Mesenteric fat pad (tissue), 1 donor: ENCODE measurements around the gene MIPOL1. TPM values are rescaled to one million over a fixed set of nuclear protein-coding genes. Genes with fewer than 3 reads are reported as not detected.
"Not testable (repeated sequence)": the region's sequence is repeated elsewhere in the genome, so short reads cannot be mapped to it uniquely, and the experiment has no call there.

Experiments
- DNase-seq: peaks from one replicate; pipeline ENCODE4 v3.0.0-alpha.2; 2020; ENCODE audit warnings: low spot score
- total RNA-seq: library from RNA; stranded (reverse); fragmentation: NEBNext Ultra II Directional; extraction: Animal tissue kit (Norgen Biotek cat#: 25700); gene quantifications from one replicate; pipeline ENCODE4 v1.2.1, GENCODE V29; 2021
- donor health status: DM: yes; HTN: yes; CAD: no.

Gene MIPOL1
- total RNA-seq, 1 donor from 2014 or later = 7.2 TPM

DNA sequence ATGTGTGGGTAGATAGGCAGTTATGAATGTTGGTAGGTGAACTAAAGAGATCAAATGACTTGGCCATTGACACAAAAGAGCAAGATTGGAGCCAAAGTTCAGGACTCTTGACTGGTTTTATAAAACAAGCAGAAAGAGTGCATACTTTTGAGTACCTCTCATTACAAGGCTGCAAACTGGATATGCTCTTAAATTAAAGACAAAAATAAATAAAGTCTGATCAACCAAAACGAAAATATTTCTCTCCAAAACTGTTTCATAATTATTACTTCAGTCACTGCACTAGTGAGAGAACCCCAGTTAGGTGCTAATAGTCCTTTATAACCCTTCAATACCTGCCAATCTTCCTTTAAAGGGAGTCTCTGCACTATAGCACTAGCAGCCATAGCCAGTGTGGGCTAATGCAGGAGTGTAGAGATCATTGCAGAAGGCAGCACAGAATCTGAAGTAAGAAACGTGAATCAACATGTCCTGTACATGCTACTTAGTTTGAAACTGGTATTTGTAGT is 250.2 kb downstream of the MIPOL1 start:
- no peak for DNase-seq

DNA sequence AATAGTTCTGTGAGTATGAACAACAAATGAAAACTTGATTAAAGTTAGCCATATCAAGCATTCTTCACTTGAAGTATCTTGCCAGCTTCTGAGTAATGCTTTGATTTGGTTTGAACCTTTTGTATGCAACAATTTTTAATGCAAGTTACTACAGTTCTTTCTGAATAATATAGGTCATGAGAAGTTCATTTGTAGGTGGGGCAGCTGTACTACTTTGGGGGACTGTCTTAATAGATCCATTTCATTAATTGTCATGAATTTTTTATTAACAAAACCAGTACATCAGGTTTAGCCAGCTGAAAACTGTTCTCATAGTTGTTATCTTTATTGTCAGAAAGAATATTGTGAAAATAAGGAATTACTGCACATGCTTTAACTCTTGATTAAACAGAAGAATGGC is 254.6 kb downstream of the MIPOL1 start:
- no peak for DNase-seq

DNA sequence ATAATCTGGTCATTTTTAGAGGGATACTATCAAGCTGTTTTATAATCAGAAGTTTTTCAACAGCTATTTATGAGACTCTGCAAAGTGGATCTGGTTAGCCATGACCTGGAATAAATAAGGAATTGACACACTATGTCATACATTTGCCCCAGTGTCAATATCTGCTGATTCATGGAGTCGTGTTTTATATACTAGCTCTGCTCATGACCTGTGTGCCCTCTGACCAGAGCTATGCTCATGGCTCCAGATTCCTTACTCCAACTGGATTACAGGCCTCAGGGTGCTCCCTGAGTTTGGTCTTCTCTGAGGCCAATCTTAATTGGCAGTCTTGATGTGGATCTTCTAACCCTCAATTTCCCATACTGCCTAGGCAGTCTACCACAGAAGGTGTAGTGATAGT is 256.2 kb downstream of the MIPOL1 start:
- no peak for DNase-seq

DNA sequence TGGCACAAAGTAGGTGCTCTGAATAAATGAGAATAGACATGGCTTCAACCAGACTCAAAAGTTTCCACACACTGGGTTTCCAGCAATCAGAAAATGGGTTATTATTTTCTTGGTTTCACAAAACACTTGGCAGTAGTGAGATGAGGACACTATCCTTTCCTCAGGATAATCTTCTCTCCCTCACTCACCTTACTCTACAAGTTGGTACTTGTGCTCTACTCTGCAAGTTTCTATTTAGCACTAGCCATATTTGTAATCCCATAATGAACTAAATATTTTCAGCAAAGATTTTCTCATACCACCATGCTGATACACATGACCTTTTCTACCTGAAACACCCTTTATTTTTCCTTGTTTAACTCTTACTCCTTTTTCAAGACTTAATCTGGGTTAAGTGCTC is 259.6 kb downstream of the MIPOL1 start:
- DNase-seq = no peak

- DNase-seq = not testable (repeated sequence)
These were observed 264.7 kb downstream of the MIPOL1 start for GRCh38 chr14:37462426-37462825.

- no peak for DNase-seq
These were observed 266.6 kb downstream of the MIPOL1 start for GRCh38 chr14:37464192-37464858.

DNA sequence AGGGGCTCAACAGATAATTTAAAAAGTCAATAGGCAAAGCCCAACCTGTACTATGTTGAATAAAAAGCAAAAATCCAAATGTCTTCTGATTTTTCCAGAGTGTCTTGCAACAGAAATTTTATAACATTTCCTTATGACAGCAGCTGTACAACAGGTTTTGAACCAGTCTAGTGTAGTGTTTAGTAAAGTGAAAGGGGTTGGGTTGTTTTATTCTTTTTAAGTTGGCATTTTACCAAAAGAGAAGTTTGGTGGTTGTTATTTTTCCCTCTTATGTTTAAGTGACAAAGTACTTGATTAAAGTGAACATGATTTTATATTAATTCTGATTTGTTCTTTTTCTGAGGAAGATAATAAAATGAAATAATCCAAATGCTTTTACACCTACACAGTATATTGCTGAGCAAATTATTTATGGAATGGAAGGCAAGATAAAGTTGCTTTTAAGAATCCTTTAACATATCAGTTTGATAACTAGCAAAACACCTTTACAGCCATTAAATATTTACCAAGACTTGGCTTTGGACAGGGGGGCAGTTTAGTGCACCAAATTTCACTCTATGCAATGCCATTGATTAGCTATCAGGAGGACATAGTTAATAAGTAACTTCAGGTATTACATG is 268.4 kb downstream of the MIPOL1 start:
- DNase-seq = no peak

DNA sequence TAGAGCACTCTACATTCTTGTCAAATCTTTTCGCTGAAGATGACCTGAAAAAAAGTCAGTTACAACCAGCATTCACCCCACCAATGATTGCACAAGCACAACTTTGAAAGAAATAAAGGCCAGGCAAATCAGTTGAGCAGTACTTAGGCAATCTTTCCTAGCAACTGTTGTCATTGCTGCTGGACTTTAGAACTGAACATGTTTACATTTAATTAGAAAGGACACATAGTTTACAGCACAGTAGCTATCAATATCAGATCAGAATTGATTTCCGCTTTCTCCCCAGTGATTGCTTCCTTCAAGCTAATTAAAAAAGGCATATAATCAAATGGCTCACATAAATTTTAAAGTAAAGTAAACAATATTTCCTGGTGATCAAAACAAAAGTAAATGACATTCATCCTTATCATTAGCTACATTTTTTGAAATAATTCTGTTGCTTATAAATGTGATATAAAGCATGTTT is 268.9 kb downstream of the MIPOL1 start:
- DNase-seq = no peak

GRCh38 chr14:37469650-37470049 is 271.9 kb downstream of the MIPOL1 start:
- no peak for DNase-seq

GRCh38 chr14:37470251-37470650 is 272.5 kb downstream of the MIPOL1 start:
- DNase-seq = no peak

GRCh38 chr14:37472906-37473305 is 275.2 kb downstream of the MIPOL1 start:
- no peak for DNase-seq

- DNase-seq = no peak
These were observed 276.5 kb downstream of the MIPOL1 start for GRCh38 chr14:37474191-37474590.

DNA sequence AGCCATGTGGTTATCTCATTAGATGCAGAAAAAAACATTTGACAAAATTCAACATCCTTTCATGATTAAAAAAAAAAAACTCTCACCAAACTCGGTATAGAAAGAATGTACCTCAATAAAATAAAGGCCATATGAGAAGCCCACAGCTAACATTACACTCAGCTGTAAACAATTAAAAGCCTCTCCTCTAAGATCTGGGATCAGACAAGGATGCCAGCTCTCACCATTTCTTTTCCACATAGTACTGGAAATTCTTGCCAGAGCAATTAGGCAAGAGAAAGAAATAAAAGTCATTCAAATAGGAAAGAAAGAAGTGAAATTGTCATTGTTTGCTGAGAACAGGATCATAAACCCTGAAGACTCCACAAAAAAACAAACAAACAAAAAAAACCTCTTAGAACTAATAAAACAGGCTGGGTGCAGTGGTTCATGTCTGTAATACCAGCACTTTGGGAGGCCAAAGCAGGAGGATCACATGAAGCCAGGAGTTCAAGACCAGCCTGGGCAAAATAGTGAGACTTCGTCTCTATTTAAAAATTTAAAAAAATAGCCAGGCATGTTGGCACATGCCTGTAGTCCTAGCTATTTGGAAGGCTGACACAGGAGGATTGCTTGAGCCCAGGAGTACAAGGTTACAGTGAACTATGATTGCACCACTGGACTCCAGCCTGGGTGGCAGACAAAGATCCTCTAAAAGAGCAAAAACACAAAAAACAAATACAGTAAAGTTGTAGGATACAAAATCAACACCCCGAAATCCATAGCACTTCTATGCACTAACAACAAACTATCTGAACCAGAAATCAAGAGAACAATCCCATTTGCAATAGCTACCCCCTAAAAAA is 282.9 kb downstream of the MIPOL1 start:
- DNase-seq = no peak

- no peak for DNase-seq
These were observed 284.7 kb downstream of the MIPOL1 start for GRCh38 chr14:37482428-37482827.

- no peak for DNase-seq
These were observed 285.9 kb downstream of the MIPOL1 start for GRCh38 chr14:37483672-37484071.

- no peak for DNase-seq
These were observed 292.9 kb downstream of the MIPOL1 start for GRCh38 chr14:37490607-37491006.

DNA sequence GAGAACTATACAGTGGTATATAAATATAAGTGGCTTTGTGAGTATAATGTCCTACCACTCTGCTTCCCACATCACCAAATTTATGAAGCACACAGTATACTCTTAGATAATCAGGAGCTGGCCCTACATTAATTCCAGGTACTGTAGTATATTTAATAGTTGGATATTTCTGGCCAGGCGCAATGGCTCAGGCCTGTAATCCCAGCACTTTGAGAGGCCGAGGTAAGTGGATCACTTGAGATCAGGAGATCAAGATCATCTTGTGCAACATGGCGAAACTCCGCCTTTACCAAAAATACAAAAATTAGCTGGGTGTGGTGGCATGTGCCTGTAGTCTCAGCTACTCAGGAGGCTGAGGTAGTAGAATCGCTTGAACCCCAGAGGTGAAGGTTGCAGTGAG is 293.3 kb downstream of the MIPOL1 start:
- DNase-seq = no peak

- DNase-seq = no peak
These were observed 295.9 kb downstream of the MIPOL1 start for GRCh38 chr14:37493606-37494005.

DNA sequence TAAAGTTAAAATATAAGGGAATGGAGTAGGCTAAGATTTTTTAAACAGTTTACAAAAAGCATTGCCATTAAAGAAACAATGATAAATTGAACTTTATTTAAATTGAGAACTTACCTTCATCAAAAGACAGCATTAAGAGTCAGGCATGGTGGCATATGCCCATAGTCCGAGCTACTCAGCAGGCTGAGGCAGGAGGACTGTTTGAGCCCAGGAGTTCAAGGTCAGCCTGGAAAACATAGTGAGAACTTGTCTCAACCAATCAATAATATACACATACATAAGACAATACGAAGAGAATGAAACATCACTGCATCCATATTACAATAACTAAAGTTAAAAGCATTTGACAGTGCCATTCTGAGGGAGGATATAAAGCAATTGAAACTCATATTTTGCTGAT is 299.7 kb downstream of the MIPOL1 start:
- DNase-seq = no peak

DNA sequence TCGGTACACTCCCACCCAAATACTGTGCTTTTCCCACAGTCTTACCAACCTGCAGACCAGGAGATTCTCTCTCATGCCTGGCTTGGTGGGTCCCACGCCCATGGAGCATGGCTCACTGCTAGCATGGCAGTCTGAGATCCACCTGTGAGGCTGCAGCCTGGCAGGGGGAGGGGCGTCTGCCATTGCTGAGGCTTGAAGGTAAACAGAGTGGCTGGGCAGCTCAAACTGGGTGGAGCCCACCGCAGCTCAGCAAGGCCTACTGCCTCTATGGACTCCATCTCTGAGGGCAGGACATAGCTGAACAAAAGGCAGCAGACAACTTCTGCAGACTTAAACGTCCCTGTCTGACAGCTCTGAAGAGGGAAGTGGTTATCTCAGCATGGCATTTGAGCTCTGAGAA is 304.1 kb downstream of the MIPOL1 start:
- DNase-seq = no peak

GRCh38 chr14:37508503-37508902 is 310.8 kb downstream of the MIPOL1 start:
- DNase-seq = no peak

DNA sequence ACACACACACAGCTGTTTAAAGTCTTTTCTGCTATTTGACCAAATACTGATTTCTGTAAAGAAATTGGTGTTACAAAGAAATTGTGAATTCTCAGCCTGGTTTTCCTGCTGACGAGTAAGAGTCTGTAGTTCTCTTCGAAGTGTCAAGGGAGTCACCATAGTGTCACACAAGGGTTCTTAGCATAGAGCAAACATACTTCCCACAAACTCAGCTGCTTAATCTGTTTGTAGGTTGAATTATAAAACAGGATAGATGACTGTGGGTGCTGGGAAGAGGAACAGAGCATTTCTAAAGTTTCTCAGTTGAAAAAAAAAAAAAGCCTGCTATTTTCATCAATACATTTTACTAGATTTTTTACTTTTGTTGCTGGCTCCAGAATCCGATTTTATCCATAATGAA is 314.4 kb downstream of the MIPOL1 start:
- no peak for DNase-seq
